HG02852 (cell line): ENCODE measurements around the gene GPR3.

Experiments
- ATAC-seq: cut with Tn5 transposase; IDR thresholded peaks from one replicate; pipeline ENCODE4 v1.9.1; 2021; ENCODE audit warnings: mild to moderate bottlenecking, moderate library complexity; ENCODE audit not compliant: unreplicated experiment

GPR3 gene

GRCh38 chr1:27358038-27358927 is 34.1 kb upstream of the GPR3 start:
- ATAC-seq = no peak

- ATAC-seq = no peak
Measured at GRCh38 chr1:27358928-27359313, 33.5 kb upstream of the GPR3 start.

DNA sequence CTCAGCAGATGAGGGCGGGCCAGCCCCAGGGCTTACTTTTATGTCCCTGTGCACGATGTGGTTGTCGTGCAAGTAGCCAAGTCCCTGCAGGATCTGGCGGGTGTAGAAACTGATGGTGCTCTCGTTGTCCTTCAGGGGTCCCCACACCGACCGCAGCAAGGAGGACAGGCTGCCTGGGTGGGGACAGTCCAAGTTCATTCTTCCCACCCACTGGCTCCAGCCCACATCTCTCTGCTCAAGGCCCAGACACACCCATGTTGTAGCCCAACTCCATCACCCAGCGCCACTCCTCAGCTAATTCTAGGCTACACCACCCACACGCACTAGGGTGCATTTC is 32.6 kb upstream of the GPR3 start:
- no peak for ATAC-seq

GRCh38 chr1:27360159-27361043 is 32.0 kb upstream of the GPR3 start:
- no peak for ATAC-seq

DNA sequence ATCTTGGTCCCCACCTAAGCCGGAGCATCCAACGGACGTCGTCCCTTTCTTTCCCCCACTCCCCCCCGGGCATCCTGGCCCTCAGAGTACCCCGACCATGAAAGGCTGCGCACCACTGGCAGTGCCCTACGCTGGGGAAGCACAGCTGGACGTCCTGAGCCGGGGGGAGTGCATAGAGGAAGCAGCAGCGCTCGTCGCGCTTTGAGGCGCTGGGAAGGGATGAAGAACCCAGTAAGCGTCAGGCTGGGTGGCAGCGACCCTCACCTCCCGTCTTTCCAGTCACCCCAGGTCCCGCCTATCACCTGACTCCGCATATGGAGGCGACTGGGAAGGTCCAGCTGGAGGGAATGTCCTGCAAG is 31.4 kb upstream of the GPR3 start:
- no peak for ATAC-seq

- no peak for ATAC-seq
Measured at GRCh38 chr1:27361553-27361952, 30.9 kb upstream of the GPR3 start.

DNA sequence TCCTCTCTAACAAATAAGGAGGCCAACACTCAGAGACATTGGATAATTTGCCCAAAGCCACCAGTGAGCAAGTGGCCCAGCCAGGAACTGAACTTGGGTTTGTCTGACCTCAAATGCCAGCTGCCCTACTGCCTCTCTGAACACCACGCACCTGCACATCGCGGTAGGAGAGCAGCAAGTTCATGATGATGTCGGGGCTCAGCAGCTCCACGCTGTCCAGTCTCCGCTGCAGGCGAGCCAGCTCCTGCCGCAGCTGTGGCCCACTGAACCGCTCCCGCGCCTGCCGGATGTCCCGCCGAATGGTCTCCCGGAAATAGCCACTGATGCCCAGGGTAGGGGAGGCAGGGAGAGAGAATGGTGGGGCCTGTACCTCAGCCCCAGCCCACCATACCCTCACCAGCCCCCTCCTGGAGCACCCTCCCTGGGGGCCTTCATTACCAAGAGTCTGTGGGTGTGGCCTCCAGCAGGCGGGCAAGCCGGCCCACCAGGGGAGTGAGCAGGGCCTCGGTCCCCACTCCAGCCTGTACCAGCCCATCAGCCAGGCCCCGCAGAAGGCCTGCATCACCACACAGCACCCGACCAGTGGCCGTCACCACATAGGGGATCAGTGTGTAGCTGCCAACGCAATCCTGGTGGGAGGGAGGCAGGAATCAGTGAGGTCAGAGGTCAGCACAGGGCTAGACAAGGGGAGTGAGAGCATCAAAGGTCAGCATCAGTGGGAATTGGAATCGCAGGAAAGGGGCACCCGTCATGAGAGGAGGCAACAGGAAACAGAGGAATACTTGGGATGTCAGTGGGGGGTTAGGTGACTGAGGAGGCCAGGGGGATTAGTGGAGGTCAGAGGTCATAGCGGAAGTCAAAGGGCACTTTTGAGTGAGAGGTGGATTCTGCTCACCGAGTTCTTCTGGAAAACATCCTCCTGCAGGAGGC is 28.4 kb upstream of the GPR3 start:
- ATAC-seq = no peak

DNA sequence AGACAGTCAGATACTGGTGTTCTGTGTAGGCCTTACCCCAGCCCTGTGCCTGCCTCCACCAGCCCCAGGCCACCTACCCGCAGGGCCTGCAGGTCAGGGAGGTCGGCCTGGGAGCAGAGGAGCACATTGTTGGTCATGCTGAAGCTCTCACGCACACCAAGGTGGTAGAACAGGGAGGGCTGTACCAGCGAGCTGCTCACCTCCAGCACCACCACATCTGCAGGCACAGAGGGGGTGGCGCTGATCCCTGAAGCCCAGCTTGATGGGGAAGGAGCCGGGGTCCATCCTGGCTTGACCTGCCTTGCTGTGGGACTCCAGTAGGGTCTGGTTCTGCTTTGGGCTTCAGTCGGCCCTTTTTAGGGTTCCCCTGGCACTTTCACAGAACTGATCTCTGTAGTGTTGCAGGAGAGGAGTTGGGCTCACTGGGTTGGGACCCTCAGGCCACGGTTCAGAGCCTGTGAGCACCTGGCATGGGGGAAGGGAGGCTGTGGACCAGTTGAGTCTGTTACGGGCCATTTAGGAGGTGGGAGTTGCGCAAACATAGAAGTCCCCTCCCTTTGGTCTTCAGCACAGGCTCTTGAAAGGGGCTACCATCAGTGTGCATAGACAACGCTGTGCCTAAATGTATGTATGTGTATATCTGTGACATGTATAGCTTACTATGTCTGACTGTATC is 27.6 kb upstream of the GPR3 start:
- ATAC-seq = no peak

GRCh38 chr1:27365372-27366112 is 26.9 kb upstream of the GPR3 start:
- ATAC-seq = peak; percentile 42

GRCh38 chr1:27366113-27366410 is 26.4 kb upstream of the GPR3 start:
- peak; percentile 42 for ATAC-seq

DNA sequence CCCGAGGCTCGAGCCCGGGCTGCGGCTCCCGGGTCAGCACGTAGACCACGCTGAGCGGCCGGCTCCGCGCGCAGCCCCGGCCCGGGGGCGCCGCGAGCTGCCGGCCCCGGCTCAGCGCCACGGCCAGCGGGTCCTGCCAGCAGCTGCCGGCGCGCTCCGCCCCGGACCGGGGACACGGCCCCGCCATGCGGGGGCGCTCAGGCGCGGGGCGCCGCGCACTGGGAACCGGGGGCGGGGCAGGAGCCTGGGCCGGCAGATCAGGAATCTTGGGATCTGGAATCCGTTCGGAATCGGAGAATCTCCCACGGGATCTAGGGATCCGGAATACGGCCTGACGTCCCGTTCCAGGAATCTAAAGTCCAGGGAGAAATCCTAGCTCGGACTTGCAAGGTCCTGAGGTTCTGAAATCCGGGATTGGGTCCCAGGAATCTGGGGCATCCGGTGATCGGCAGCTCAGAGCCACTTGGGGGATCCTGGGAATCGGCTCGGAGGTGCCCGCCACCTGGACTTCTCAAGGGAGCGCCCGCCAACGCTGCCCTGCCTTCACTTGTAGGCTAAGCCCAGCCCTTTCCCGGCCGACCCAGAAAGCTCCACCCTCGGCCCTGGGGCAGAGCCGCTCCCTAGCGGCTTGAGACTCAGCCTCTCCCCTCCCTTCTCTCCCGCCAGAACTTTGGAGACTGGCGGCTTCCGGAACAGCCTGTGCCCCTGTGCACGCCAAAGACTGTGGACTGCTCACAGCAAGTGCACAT is 25.8 kb upstream of the GPR3 start, which contains the start of gene MAP3K6:
Gene MAP3K6 (minus strand): TSS at position 551 of the 749 bp plus-strand sequence. CDS start 364 bp downstream, at position 187.
- ATAC-seq = peak; percentile 31

- no peak for ATAC-seq
Measured at GRCh38 chr1:27367160-27367650, 25.2 kb upstream of the GPR3 start.

GRCh38 chr1:27368869-27369582 is 23.4 kb upstream of the GPR3 start:
- ATAC-seq = no peak

- ATAC-seq = no peak
Measured at GRCh38 chr1:27372022-27372807, 20.2 kb upstream of the GPR3 start.

DNA sequence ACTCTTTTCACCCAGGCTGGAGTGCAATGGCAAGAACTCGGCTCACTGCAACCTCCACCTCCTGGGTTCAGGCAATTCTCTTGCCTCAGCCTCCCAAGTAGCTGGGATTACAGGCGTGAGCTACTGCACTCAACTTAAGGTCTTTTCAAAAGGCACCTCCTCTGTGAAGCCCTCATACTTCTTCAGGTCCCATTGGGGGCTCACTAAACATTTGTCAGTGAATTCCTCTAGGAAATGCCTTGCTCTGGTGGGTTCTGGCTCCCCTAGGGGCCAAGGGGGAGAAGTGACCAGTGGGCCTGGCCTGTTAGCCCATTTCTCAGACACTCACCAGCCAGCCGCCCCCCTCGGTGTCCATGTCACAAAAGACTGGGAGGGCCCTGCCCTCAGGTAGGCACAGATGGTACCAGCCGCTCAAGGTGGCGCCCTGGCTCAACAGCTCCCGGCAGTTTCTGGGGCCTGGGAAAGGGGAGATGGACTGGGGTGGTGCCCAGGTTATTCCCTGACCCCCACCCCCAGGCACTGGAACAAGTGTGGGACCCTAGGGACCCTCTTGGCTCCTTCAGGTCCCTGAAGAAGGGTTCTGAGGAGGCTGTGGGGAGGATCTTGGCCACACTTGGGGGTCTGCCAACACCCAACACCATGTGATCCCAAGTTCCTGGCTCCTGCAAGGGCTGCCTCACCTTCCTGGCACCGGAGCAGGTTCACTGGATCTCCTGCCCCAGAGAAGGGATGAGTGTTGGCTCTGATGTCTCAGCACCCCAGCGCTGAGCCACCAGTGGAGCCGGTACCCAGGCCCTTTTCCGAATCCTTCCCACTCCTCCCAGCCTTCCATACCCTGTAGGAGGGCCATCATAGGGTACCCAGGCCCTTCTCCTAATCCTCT is 19.4 kb upstream of the GPR3 start:
- ATAC-seq = no peak

GRCh38 chr1:27374362-27375086 is 17.9 kb upstream of the GPR3 start, which contains the start of gene FCN3:
Gene FCN3, minus strand, starts transcription at chr1:27374824. Its CDS starts 6 bp downstream, at chr1:27374818.
- ATAC-seq = no peak
